K562 (cell line): ENCODE results near the gene POLR3A.

Experiments used
- MLX ChIP-seq, 2 experiments: fragments of 450-650 bp in 1 of 2; sonication (generic) in 1 of 2; formaldehyde crosslinking; conservative IDR thresholded peaks; 2 replicates each; pipeline versions ENCODE4 v1.4.0 to v1.8.1; 2020 to 2022; ENCODE audit warnings: mild to moderate bottlenecking in 1 of 2, missing genetic modification reagents in 1 of 2
- ZC3H11A ChIP-seq: IDR thresholded peaks from 2 replicates; pipeline ENCODE4 v1.6.1; 2012; ENCODE audit warnings: low read depth, low read length, improper control_type of control experiment

- no peak for TF ChIP-seq ZC3H11A
- TF ChIP-seq MLX (CRISPR knock-in tag; conservative IDR thresholded peaks at IDR 0.05), result no peak
Measured at GRCh38 chr10:78042752-78043104, 13.4 kb upstream of the POLR3A start.
